HG02571 (cell line): ENCODE measurements around the gene MT1G.
"Not testable (repeated sequence)": the region's sequence is repeated elsewhere in the genome, so short reads cannot be mapped to it uniquely, and the experiment has no call there.

Source experiments
- ATAC-seq: cut with Tn5 transposase; IDR thresholded peaks from one replicate; pipeline ENCODE4 v1.9.1; 2021; ENCODE audit warnings: mild to moderate bottlenecking, moderate library complexity; ENCODE audit not compliant: unreplicated experiment

Gene MT1G

GRCh38 chr16:56665286-56666261 lies 2.3 kb downstream of the MT1G start:
- ATAC-seq, result not testable (repeated sequence)

- no peak for ATAC-seq
Measured at GRCh38 chr16:56664506-56664905, 3.4 kb downstream of the MT1G start.

- ATAC-seq, result no peak
Measured at GRCh38 chr16:56662357-56663354, 5.2 kb downstream of the MT1G start.

GRCh38 chr16:56658327-56658875 lies 9.5 kb downstream of the MT1G start:
- ATAC-seq, result no peak

- ATAC-seq, result no peak
Measured at GRCh38 chr16:56657555-56658326, 10.1 kb downstream of the MT1G start, which contains the start of gene MT1F. Gene MT1F, plus strand, starts transcription at chr16:56657959. Its CDS starts 100 bp downstream, at chr16:56658059.

GRCh38 chr16:56653218-56653617 lies 14.6 kb downstream of the MT1G start:
- no peak for ATAC-seq

- ATAC-seq, result no peak
Measured at GRCh38 chr16:56652600-56652999, 15.3 kb downstream of the MT1G start.

GRCh38 chr16:56651586-56651985 lies 16.3 kb downstream of the MT1G start, which contains the start of gene MT1B:
Gene MT1B, plus strand, starts transcription at chr16:56651886. Its CDS starts 68 bp downstream, at chr16:56651954.
- ATAC-seq, result no peak

- ATAC-seq, result no peak
Measured at GRCh38 chr16:56649820-56650219, 18.0 kb downstream of the MT1G start.

GRCh38 chr16:56649271-56649670 lies 18.6 kb downstream of the MT1G start:
- no peak for ATAC-seq

- no peak for ATAC-seq
Measured at GRCh38 chr16:56647641-56648431, 20.0 kb downstream of the MT1G start.

GRCh38 chr16:56645838-56646237 lies 22.0 kb downstream of the MT1G start:
- ATAC-seq, result no peak

- ATAC-seq, result no peak
Measured at GRCh38 chr16:56645311-56645710, 22.6 kb downstream of the MT1G start.

GRCh38 chr16:56643833-56644232 lies 24.0 kb downstream of the MT1G start:
- ATAC-seq, result no peak

GRCh38 chr16:56643080-56643778 lies 24.6 kb downstream of the MT1G start:
- ATAC-seq, result peak; percentile 53

GRCh38 chr16:56641166-56641565 lies 26.7 kb downstream of the MT1G start:
- no peak for ATAC-seq

GRCh38 chr16:56640076-56640475 lies 27.8 kb downstream of the MT1G start:
- ATAC-seq, result no peak

- no peak for ATAC-seq
Measured at GRCh38 chr16:56639045-56639444, 28.8 kb downstream of the MT1G start.
